Astrocyte of the spinal cord (primary cell): ENCODE results near the gene SETD4.

Experiments used
- DNase-seq: peaks from one replicate; pipeline ENCODE4 v3.0.0; 2011; ENCODE audit warnings: low read depth, low spot score
- H3K4me3 ChIP-seq: 2 replicates; pipeline ENCODE4 v1.5.1; 2011; ENCODE audit warnings: low read depth, mild to moderate bottlenecking, low read length, moderate library complexity
- CTCF ChIP-seq: IDR thresholded peaks from 2 replicates; pipeline ENCODE4 v1.5.1; 2012; ENCODE audit warnings: low read depth, mild to moderate bottlenecking, low read length, inconsistent platforms
- in situ Hi-C: cut with HindIII; loops from 2 replicates; pipeline ENCODE4 v1.10.0; 2017; ENCODE audit warnings: low sequenced_read_pairs

The SETD4 gene

GRCh38 chr21:36048357-36048756 lies 12.0 kb downstream of the SETD4 start:
- H3K4me3 ChIP-seq, result no peak overlapping the region
- in situ Hi-C loops, result no loop called here
- DNase-seq, result no peak
- no peak for TF ChIP-seq CTCF

- no peak for DNase-seq
- H3K4me3 ChIP-seq, result no peak overlapping the region
- in situ Hi-C loops, result no loop called here
- no peak for TF ChIP-seq CTCF
Measured at GRCh38 chr21:36047139-36047538, 13.2 kb downstream of the SETD4 start.

DNA sequence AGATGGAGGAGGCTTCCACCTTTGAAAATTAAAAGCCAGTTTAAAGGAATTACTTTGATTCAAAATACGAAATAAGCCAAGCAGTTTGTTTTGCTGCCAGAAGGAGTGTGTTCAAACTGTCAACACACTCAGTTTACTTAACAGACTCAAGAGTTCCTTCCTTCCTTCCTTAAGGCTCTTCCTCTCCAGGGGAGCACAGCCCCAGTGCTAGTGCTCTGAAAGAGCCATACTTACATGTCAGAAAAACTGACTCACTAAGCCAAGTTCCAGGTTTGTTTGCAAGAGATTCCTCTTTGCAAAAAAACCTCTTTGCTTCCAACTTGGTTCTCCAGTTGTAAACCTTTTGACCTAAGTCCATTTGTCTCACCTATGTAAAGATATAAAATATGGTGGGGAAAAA lies 14.3 kb downstream of the SETD4 start:
- no peak overlapping the region for H3K4me3 ChIP-seq
- DNase-seq, result no peak
- in situ Hi-C loops, result no loop called here
- TF ChIP-seq CTCF, result no peak

DNA sequence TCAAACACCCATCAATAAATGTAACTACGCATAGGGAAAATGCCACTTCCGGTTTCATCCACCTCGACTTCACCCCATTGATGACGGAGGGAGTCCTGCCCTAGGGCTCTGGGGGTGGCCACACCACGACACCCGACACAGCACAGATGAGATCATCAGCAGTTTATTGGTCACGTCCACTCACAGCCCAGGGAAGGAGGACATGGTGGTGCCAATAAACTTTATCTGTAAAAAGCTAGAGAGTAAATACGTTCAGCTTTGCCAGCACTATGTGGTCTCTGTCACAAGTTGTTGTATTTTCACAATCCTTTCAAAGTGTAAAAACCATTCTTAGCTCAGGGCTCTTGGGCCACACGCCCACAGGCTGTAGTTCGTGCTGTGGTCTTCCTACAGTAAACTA lies 16.3 kb downstream of the SETD4 start:
- no peak overlapping the region for H3K4me3 ChIP-seq
- DNase-seq, result no peak
- in situ Hi-C loops, result no loop called here
- TF ChIP-seq CTCF, result no peak

DNA sequence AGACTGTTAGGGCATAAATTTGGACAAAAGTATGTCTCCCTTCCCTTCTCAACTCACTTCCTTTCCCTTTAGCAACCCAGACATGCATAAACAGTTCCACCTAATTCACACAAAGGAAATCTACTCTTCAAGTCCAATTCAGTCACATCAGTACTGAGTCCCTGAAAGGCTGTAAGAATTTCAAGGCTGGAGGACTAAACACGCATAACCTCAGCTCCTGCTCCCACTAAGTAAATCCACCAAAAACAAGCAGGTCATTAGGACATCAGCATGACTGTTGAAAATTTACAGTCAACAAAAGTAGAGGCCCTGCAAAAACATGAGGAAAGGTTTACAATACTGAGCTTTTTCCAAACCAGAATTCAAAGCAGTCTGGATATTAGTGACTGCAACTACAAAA lies 18.4 kb downstream of the SETD4 start:
- no peak for DNase-seq
- H3K4me3 ChIP-seq, result no peak overlapping the region
- no peak for TF ChIP-seq CTCF
- in situ Hi-C loops, result no loop called here

GRCh38 chr21:36040389-36040788 lies 19.9 kb downstream of the SETD4 start:
- in situ Hi-C loops, result no loop called here

More at GRCh38 chr21:36040389-36040788, 19.9 kb downstream of the SETD4 start:
- no peak for DNase-seq
- TF ChIP-seq CTCF, result no peak
- H3K4me3 ChIP-seq, result no peak overlapping the region
